Activated naive CD8-positive, alpha-beta T cell treated with anti-CD3 and anti-CD28 coated beads, Interleukin-2, amount 10 ng/mL, durations not matched to agents 7 days and 5 days (primary cell): ENCODE data around the gene SMIM3. TPM values are rescaled to one million over a fixed set of nuclear protein-coding genes. Genes with fewer than 3 reads are reported as not detected.
"Not testable (repeated sequence)": the region's sequence is repeated elsewhere in the genome, so short reads cannot be mapped to it uniquely, and the experiment has no call there.

ENCODE experiments used
- ATAC-seq: fragments of 150-1000 bp; cut with Tn5 transposase; one replicate; pipeline ENCODE4 v1.10.0; 2021; ENCODE audit warnings: low read depth, moderate library complexity
- POLR2A ChIA-PET: fragments of 350-600 bp; sonication (Branson Sonifier 250); formaldehyde crosslinking; loops from one replicate; lab custom pipeline; 2021; ENCODE audit warnings: antibody characterized with exemption; lab: Charles Lee
- DNase-seq: peaks from one replicate; pipeline ENCODE4 v3.0.0; 2021
- H3K27ac Mint-ChIP-seq: one replicate; pipeline ENCODE4 v1.8.0; 2022; ENCODE audit warnings: mild to moderate bottlenecking, mixed read lengths
- H3K27me3 Mint-ChIP-seq: one replicate; pipeline ENCODE4 v1.8.0; 2022; ENCODE audit warnings: mild to moderate bottlenecking, moderate library complexity, mixed read lengths
- H3K36me3 Mint-ChIP-seq: one replicate; pipeline ENCODE4 v1.8.0; 2021; ENCODE audit warnings: mild to moderate bottlenecking, mixed read lengths
- H3K4me1 Mint-ChIP-seq: one replicate; pipeline ENCODE4 v1.8.0; 2021; ENCODE audit warnings: mixed read lengths
- H3K4me3 Mint-ChIP-seq: one replicate; pipeline ENCODE4 v1.8.0; 2022; ENCODE audit warnings: mild to moderate bottlenecking, moderate library complexity, mixed read lengths
- H3K9me3 Mint-ChIP-seq: one replicate; pipeline ENCODE4 v1.8.0; 2021; ENCODE audit warnings: mixed read lengths
- total RNA-seq, 2 experiments: library from RNA; stranded (reverse); gene quantifications; one replicate each; pipeline ENCODE4 v1.2.3, GENCODE V29; 2021

Gene SMIM3
- total RNA-seq, result 10 to 100 TPM; 15.7 to 16.8 TPM

- peak; percentile 74 for DNase-seq
- peak; percentile 57 for ATAC-seq
- H3K9me3 Mint-ChIP-seq, result no peaks in the 10 kb centered on the region
- peak within 1 kb of the TSS; percentile 100 for H3K4me3 Mint-ChIP-seq
- H3K4me1 Mint-ChIP-seq, result peaks cover 55% of the 10 kb centered on the region
- peaks cover 9% of the 10 kb centered on the region for H3K36me3 Mint-ChIP-seq
- H3K27ac Mint-ChIP-seq, result peak within 1 kb of the TSS; percentile 97
- POLR2A ChIA-PET, result interaction anchor here (0.6 to 3.0 kb wide), 7 partner anchors 11 to 123 kb away, joined by 3 to 25 read pairs (median 11); partner anchors contain the start of genes DCTN4, IRGM and RBM22
- peaks cover 4% of the 10 kb centered on the region for H3K27me3 Mint-ChIP-seq
Observed at GRCh38 chr5:150778517-150779396, at the start of gene SMIM3. TSS of gene SMIM3 (plus strand) at chr5:150778757. CDS start at chr5:150795441, 16,684 bp downstream.

DNA sequence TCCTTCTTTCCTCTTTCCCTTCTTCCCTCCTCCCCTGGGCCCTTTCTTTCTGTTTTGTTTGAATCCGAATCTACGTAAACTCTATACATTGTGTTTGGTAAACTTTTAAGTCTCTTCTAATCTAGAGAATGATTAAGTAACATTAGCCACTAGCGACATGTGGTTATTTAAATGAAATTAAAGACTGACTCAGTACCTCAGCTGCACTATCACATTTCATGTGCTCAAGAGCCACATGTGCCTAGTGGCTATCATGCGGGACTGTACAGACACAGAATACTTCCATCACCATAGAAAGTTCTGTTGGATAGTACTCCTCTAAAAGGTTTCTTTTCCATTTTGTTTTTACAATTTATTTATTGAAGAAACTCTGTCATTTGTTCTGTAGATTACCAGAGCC lies 48.7 kb upstream of the SMIM3 start:
- no peak overlapping the region for H3K27ac Mint-ChIP-seq
- peaks cover 5% of the 10 kb centered on the region for H3K4me1 Mint-ChIP-seq
- no peak for DNase-seq
- H3K9me3 Mint-ChIP-seq, result no peaks in the 10 kb centered on the region
- peaks cover 27% of the 10 kb centered on the region for H3K36me3 Mint-ChIP-seq
- POLR2A ChIA-PET, result no interaction called here
- H3K4me3 Mint-ChIP-seq, result no peak overlapping the region
- no peaks in the 10 kb centered on the region for H3K27me3 Mint-ChIP-seq
- no peak for ATAC-seq

DNA sequence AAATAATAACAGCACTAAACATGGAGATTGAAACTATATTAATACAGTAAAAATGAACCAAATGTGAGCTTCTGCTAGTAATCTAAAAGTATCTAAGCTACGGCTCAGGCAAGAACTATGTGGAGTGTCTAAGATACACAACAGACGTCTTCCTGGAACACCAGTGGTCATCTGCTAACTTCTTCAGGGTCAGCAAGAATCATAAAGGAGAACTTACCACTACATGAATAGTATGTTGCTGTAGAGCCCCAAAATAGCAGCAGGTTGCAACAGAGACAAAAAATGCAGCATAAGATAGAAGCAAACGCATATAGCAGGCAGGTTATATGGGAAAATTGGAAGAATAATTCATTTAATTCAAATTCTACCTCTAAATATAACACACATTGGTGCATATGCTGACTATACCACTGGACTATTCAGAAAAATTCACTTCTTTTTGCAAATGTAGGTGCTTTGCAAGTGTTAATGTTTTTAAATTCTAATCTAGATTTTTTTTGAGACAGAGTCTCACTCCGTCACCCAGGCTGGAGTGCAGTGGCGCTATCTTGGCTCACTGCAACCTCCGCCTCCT lies 46.8 kb upstream of the SMIM3 start:
- H3K27me3 Mint-ChIP-seq, result no peaks in the 10 kb centered on the region
- POLR2A ChIA-PET, result no interaction called here
- ATAC-seq, result no peak
- no peak overlapping the region for H3K4me3 Mint-ChIP-seq
- no peak overlapping the region for H3K27ac Mint-ChIP-seq
- H3K36me3 Mint-ChIP-seq, result peaks cover 44% of the 10 kb centered on the region
- peaks cover 4% of the 10 kb centered on the region for H3K9me3 Mint-ChIP-seq
- no peak for DNase-seq
- H3K4me1 Mint-ChIP-seq, result peaks cover 16% of the 10 kb centered on the region

DNA sequence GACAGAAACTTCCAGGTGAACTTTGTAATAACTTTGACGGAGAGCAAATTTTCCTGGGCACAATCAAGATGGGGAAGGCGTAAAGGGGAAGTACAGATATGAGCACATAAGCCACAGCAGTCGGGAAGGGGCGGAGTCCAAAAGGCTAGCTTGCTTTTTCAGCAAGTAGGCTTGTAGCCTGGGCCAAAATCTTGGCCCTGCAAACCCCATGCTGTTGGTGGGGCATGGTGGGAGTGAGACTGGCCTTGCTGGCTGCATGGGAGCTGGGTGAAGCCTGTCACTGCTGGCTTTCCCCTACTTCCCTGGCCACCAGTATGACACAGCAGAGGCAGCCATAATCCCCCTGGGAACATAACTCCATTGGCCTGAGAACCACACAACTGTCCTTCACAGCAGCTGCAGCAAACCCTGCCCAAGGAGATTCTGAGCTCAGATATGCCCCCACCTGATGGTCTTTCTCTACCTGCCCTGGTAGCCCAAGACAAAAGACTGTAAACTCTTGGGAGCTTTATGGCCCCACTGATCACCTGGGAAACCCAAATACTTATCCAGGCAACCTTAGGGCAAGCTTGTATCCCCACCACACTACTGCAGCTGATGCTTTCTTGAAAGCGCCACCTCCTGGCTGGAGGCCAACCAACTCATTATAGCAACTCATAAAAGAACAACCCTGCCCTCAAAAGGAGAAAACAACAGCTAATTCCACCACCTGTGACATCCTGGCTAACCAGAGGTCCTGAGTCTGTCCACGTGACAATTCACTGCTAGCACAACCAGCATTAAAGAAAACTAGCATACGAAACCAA lies 43.8 kb upstream of the SMIM3 start:
- no peaks in the 10 kb centered on the region for H3K27me3 Mint-ChIP-seq
- no peak overlapping the region for H3K4me3 Mint-ChIP-seq
- H3K9me3 Mint-ChIP-seq, result peaks cover 5% of the 10 kb centered on the region
- DNase-seq, result no peak
- peaks cover 34% of the 10 kb centered on the region for H3K4me1 Mint-ChIP-seq
- POLR2A ChIA-PET, result interaction anchor here (1.7 kb wide), 1 partner anchor 34 kb away, joined by 5 read pairs; the partner anchor contains the start of gene RBM22
- peak overlapping the region; percentile 55 for H3K27ac Mint-ChIP-seq
- ATAC-seq, result no peak
- H3K36me3 Mint-ChIP-seq, result peaks cover 59% of the 10 kb centered on the region

GRCh38 chr5:150738862-150739261 lies 39.7 kb upstream of the SMIM3 start:
- Mint-ChIP-seq H3K9me3 (peaks cover 5% of the 10 kb centered on the region), H3K27ac (no peak overlapping the region), H3K36me3 (peaks cover 72% of the 10 kb centered on the region), H3K27me3 (no peaks in the 10 kb centered on the region), H3K4me1 (peaks cover 42% of the 10 kb centered on the region), H3K4me3 (no peak overlapping the region)
- ATAC-seq (no peak), DNase-seq (no peak)
- POLR2A ChIA-PET, result interaction anchor here (0.5 to 1.1 kb wide), 3 partner anchors 25 to 1416 kb away, joined by 3 read pairs; no protein-coding TSS in a partner anchor

GRCh38 chr5:150740992-150741391 lies 37.6 kb upstream of the SMIM3 start:
- DNase-seq, result no peak
- peaks cover 38% of the 10 kb centered on the region for H3K4me1 Mint-ChIP-seq
- no peak overlapping the region for H3K27ac Mint-ChIP-seq
- peaks cover 10% of the 10 kb centered on the region for H3K9me3 Mint-ChIP-seq
- H3K36me3 Mint-ChIP-seq, result peaks cover 67% of the 10 kb centered on the region
- no peaks in the 10 kb centered on the region for H3K27me3 Mint-ChIP-seq
- POLR2A ChIA-PET, result interaction anchor here (0.7 kb wide), 1 partner anchor 417 kb away, joined by 3 read pairs; the partner anchor contains the start of gene ANXA6
- H3K4me3 Mint-ChIP-seq, result no peak overlapping the region
- ATAC-seq, result no peak

- H3K9me3 Mint-ChIP-seq, H3K27me3 Mint-ChIP-seq, POLR2A ChIA-PET, DNase-seq: not testable (repeated sequence)
- peak; percentile 33 for ATAC-seq
- Mint-ChIP-seq H3K4me3 (peak overlapping the region; percentile 69), H3K4me1 (peaks cover 25% of the 10 kb centered on the region), H3K27ac (peak overlapping the region; percentile 84), H3K36me3 (peaks cover 56% of the 10 kb centered on the region)
Observed at GRCh38 chr5:150742455-150743141, 36.0 kb upstream of the SMIM3 start.

DNA sequence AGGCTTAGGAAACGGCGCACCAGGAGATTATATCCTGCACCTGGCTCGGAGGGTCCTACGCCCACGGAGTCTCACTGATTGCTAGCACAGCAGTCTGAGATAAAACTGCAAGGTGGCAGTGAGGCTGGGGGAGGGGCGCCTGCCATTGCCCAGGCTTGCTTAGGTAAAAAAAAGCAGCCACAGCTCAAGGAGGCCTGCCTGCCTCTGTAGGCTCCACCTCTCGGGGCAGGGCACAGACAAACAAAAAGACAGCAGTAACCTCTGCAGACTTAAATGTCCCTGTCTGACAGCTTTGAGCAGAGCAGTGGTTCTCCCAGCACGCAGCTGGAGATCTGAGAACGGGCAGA lies 35.4 kb upstream of the SMIM3 start:
- H3K9me3 Mint-ChIP-seq, H3K27ac Mint-ChIP-seq, H3K27me3 Mint-ChIP-seq, POLR2A ChIA-PET, H3K4me3 Mint-ChIP-seq, ATAC-seq, DNase-seq: not testable (repeated sequence)
- peaks cover 55% of the 10 kb centered on the region for H3K36me3 Mint-ChIP-seq
- H3K4me1 Mint-ChIP-seq, result peaks cover 21% of the 10 kb centered on the region

GRCh38 chr5:150750469-150750868 lies 28.1 kb upstream of the SMIM3 start:
- peaks cover 41% of the 10 kb centered on the region for H3K36me3 Mint-ChIP-seq
- no peaks in the 10 kb centered on the region for H3K27me3 Mint-ChIP-seq
- POLR2A ChIA-PET, result no interaction called here
- H3K9me3 Mint-ChIP-seq, result peaks cover 3% of the 10 kb centered on the region
- H3K4me1 Mint-ChIP-seq, result peaks cover 18% of the 10 kb centered on the region
- H3K27ac Mint-ChIP-seq, result no peak overlapping the region
- DNase-seq (no peak), ATAC-seq (no peak)
- H3K4me3 Mint-ChIP-seq, result no peak overlapping the region

DNA sequence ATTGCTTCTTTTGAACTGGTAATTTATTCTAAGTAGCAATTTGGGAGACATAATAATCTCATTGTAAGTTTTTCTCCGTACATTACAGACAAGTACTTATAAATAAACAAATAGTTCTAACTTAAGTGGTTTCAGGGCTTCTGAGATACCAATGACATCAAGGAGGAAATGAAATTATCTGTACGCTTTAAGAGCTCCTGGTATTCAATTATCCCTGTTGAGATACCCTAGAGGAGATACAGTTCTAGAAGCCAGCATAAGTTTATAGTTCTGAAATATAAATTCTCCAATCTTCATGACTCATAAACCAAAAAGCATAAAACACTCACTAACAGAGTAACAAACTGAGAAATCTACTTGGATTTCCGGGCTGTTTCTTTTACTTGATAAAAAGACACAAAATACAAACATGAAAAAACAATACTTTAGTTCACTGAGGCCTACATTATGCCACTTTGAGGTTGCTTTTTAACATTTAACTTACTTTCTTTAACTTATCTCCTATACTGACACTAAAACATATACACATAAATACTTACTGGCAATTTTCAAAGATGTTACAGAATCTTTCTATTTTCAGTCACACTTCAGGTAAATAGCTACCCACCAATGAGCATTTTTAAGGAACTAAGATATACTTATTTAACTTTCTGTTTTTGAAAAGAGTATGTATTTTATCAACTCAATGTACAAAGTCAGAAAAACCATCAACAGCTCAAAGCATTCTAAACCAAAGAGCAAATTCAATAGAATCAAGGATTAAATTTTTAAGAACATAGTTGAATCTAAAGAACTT lies 27.3 kb upstream of the SMIM3 start:
- H3K9me3 Mint-ChIP-seq, result no peaks in the 10 kb centered on the region
- peaks cover 43% of the 10 kb centered on the region for H3K36me3 Mint-ChIP-seq
- peaks cover 20% of the 10 kb centered on the region for H3K4me1 Mint-ChIP-seq
- ATAC-seq (no peak), DNase-seq (no peak)
- H3K27me3 Mint-ChIP-seq, result no peaks in the 10 kb centered on the region
- H3K4me3 Mint-ChIP-seq, result no peak overlapping the region
- no peak overlapping the region for H3K27ac Mint-ChIP-seq
- POLR2A ChIA-PET, result interaction anchor here (1.2 kb wide), 1 partner anchor 53 kb away, joined by 3 read pairs; no protein-coding TSS in a partner anchor

DNA sequence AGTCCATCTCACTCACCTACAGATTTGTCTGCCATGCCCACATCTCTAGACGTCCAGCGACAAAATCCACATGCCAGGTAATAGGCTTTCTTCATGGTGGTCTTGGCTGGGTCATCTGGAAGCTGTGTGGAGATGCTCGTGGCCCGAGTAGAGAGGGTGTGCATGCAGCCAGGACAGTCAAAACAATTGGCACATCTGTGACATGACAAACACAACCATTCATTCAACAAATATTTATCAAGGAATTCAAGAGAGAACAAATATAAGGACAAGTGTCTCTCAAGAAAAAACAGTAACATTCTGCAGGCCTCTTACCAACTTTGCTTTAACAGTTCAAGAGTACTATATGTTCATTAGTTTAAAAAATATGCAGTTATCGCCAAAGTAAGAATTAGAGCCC lies 25.1 kb upstream of the SMIM3 start:
- peaks cover 44% of the 10 kb centered on the region for H3K36me3 Mint-ChIP-seq
- no peaks in the 10 kb centered on the region for H3K27me3 Mint-ChIP-seq
- peaks cover 24% of the 10 kb centered on the region for H3K4me1 Mint-ChIP-seq
- H3K27ac Mint-ChIP-seq, result no peak overlapping the region
- H3K4me3 Mint-ChIP-seq, result no peak overlapping the region
- no peak for DNase-seq
- POLR2A ChIA-PET, result no interaction called here
- H3K9me3 Mint-ChIP-seq, result no peaks in the 10 kb centered on the region
- no peak for ATAC-seq

DNA sequence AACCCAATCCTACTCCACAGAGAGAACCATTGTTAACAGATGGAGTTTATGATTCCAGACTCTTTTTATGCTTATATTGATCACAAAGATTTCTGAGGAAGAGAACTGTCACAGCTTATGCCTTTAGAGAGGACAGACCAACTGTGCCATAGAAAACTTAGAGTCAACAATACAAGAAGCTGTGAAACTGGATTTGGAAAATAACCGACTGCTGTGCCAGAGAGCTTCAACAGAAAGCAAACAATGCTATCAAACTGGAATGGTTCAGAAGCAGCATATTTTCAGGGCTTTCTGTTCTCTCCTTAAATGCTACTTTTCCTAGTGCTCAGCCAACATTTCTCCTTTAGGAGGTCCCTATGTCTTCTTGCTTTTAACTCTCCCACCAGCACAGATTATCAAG lies 24.7 kb upstream of the SMIM3 start:
- POLR2A ChIA-PET, result interaction anchor here (1.0 kb wide), 1 partner anchor 53 kb away, joined by 3 read pairs; the partner anchor contains the start of gene RBM22
- Mint-ChIP-seq H3K4me3 (no peak overlapping the region), H3K27me3 (no peaks in the 10 kb centered on the region), H3K36me3 (peaks cover 44% of the 10 kb centered on the region), H3K4me1 (peaks cover 24% of the 10 kb centered on the region), H3K27ac (no peak overlapping the region), H3K9me3 (no peaks in the 10 kb centered on the region)
- DNase-seq (no peak), ATAC-seq (no peak)
